IMR-90 (cell line): ENCODE measurements around the gene IL2RA. TPM values are rescaled to one million over a fixed set of nuclear protein-coding genes. Genes with fewer than 3 reads are reported as not detected.

Source experiments
- ATAC-seq: fragments of 200-7000 bp; cut with Tn5 transposase; 2 replicates; pipeline ENCODE4 v1.9.1; 2020; ENCODE audit warnings: low read depth, mild to moderate bottlenecking, moderate library complexity
- BruUV-seq: library from RNA; stranded (reverse); fragments of 400-500 nt; replicated peaks from 2 replicates; lab custom pipeline; 2021; lab: Mats Ljungman, UMichigan
- CTCF ChIA-PET: fragments of 300-600 bp; formaldehyde crosslinking; extraction: SDS; loops from one replicate; lab custom pipeline; 2021; ENCODE audit warnings: antibody characterized with exemption; lab: Yijun Ruan, JAX
- POLR2A ChIA-PET: fragments of 300-600 bp; sonication (Branson Sonifier 250); formaldehyde crosslinking; loops from one replicate; lab custom pipeline; 2022; ENCODE audit warnings: antibody characterized with exemption; ENCODE audit not compliant: unreplicated experiment; lab: Charles Lee
- DNase-seq: peaks from one replicate; pipeline ENCODE4 v3.0.0; 2013
- H2AFZ ChIP-seq: replicated peaks from 2 replicates; pipeline ENCODE3; 2013; ENCODE audit warnings: low read length, mild to moderate bottlenecking; ENCODE audit not compliant: poor library complexity
- H2AK5ac ChIP-seq: 2 replicates; pipeline ENCODE4 v1.6.1; 2013; ENCODE audit warnings: low read depth, low read length, inconsistent platforms
- H2AK9ac ChIP-seq: replicated peaks from 2 replicates; pipeline ENCODE3; 2013; ENCODE audit warnings: mild to moderate bottlenecking, low read depth, low read length, moderate library complexity; ENCODE audit not compliant: poor library complexity
- H2BK120ac ChIP-seq: 2 replicates; pipeline ENCODE4 v1.6.1; 2013; ENCODE audit warnings: low read depth, low read length, inconsistent platforms
- H2BK15ac ChIP-seq: 3 replicates; pipeline ENCODE4 v1.6.1; 2013; ENCODE audit warnings: low read depth, low read length, inconsistent platforms
- H2BK20ac ChIP-seq: 2 replicates; pipeline ENCODE4 v1.6.1; 2013; ENCODE audit warnings: low read depth, mild to moderate bottlenecking, inconsistent platforms, low read length, moderate library complexity
- H2BK5ac ChIP-seq: 2 replicates; pipeline ENCODE4 v1.6.1; 2013; ENCODE audit warnings: mild to moderate bottlenecking, low read depth, low read length, inconsistent platforms; ENCODE audit not compliant: poor library complexity, severe bottlenecking
- H3K14ac ChIP-seq: replicated peaks from 2 replicates; pipeline ENCODE4 v1.6.1; 2013; ENCODE audit warnings: low read depth, low read length, inconsistent platforms
- H3K18ac ChIP-seq: 2 replicates; pipeline ENCODE4 v1.6.1; 2013; ENCODE audit warnings: low read depth, low read length, control low read depth
- H3K23ac ChIP-seq: 2 replicates; pipeline ENCODE4 v1.6.1; 2013; ENCODE audit warnings: low read depth, low read length, inconsistent platforms
- H3K27ac ChIP-seq: 2 replicates; pipeline ENCODE4 v1.5.1; 2013; ENCODE audit warnings: mild to moderate bottlenecking, control low read depth, low read length; ENCODE audit not compliant: insufficient read depth
- H3K27me3 ChIP-seq: 2 replicates; pipeline ENCODE4 v1.6.1; 2013; ENCODE audit warnings: low read length; ENCODE audit not compliant: control insufficient read depth, insufficient read depth
- H3K36me3 ChIP-seq: 2 replicates; pipeline ENCODE4 v1.6.1; 2013; ENCODE audit warnings: low read length, mixed read lengths; ENCODE audit not compliant: control insufficient read depth, insufficient read depth
- H3K4ac ChIP-seq: 2 replicates; pipeline ENCODE4 v1.6.1; 2013; ENCODE audit warnings: low read depth, low read length, inconsistent platforms
- H3K4me1 ChIP-seq: 2 replicates; pipeline ENCODE4 v1.6.1; 2013; ENCODE audit warnings: low read length, mixed read lengths; ENCODE audit not compliant: control insufficient read depth, insufficient read depth
- H3K4me2 ChIP-seq: 2 replicates; pipeline ENCODE4 v1.6.1; 2013; ENCODE audit warnings: low read depth, mild to moderate bottlenecking, control low read depth, low read length, moderate library complexity
- H3K4me3 ChIP-seq: 2 replicates; pipeline ENCODE4 v1.5.1; 2013; ENCODE audit warnings: low read depth, mild to moderate bottlenecking, control low read depth, low read length, moderate library complexity; ENCODE audit not compliant: insufficient read depth
- H3K56ac ChIP-seq: 2 replicates; pipeline ENCODE4 v1.6.1; 2013; ENCODE audit warnings: low read length, inconsistent platforms; ENCODE audit not compliant: insufficient read depth; ENCODE audit errors: extremely low read depth
- H3K79me1 ChIP-seq, 2 experiments: 2 replicates each; pipeline ENCODE4 v1.6.1; 2013; ENCODE audit warnings: low read length in 2 of 2, inconsistent platforms in 1 of 2, low read depth in 1 of 2
- H3K9ac ChIP-seq: 2 replicates; pipeline ENCODE4 v1.6.1; 2013; ENCODE audit warnings: low read depth, low read length, control low read depth
- H3K9me1 ChIP-seq: 2 replicates; pipeline ENCODE4 v1.6.1; 2013; ENCODE audit warnings: low read length, inconsistent platforms; ENCODE audit not compliant: insufficient read depth
- H3K9me3 ChIP-seq: 2 replicates; pipeline ENCODE4 v1.6.1; 2013; ENCODE audit warnings: low read length; ENCODE audit not compliant: control insufficient read depth, insufficient read depth
- H4K20me1 ChIP-seq: 2 replicates; pipeline ENCODE4 v1.6.1; 2013; ENCODE audit warnings: low read length, inconsistent platforms; ENCODE audit not compliant: insufficient read depth
- H4K5ac ChIP-seq: 2 replicates; pipeline ENCODE4 v1.6.1; 2013; ENCODE audit warnings: mild to moderate bottlenecking, low read depth, low read length, control low read depth
- H4K8ac ChIP-seq, 2 experiments: 2 replicates each; pipeline ENCODE4 v1.6.1; 2013; ENCODE audit warnings: low read depth in 2 of 2, low read length in 2 of 2, control low read depth in 1 of 2, inconsistent platforms in 1 of 2
- H4K91ac ChIP-seq: 2 replicates; pipeline ENCODE4 v1.6.1; 2013; ENCODE audit warnings: low read depth, low read length, inconsistent platforms; ENCODE audit not compliant: insufficient read depth
- BHLHE40 ChIP-seq: fragments of 150-350 bp; IDR thresholded peaks from 2 replicates; pipeline ENCODE4 v1.6.1; 2016; ENCODE audit warnings: mild to moderate bottlenecking, low read depth, low read length
- CEBPB ChIP-seq: IDR thresholded peaks from 2 replicates; pipeline ENCODE4 v1.6.1; 2012; ENCODE audit warnings: low read depth, low read length, improper control_type of control experiment
- CHD1 ChIP-seq: IDR thresholded peaks from 2 replicates; pipeline ENCODE4 v1.6.1; 2012; ENCODE audit warnings: low read depth, low read length, improper control_type of control experiment
- FOS ChIP-seq: fragments of 150-350 bp; IDR thresholded peaks from 2 replicates; pipeline ENCODE4 v1.6.1; 2016; ENCODE audit warnings: low read depth, low read length
- MAFK ChIP-seq: IDR thresholded peaks from 2 replicates; pipeline ENCODE4 v1.6.1; 2012; ENCODE audit warnings: low read depth, low read length, improper control_type of control experiment
- MAZ ChIP-seq: IDR thresholded peaks from 2 replicates; pipeline ENCODE4 v1.6.1; 2012; ENCODE audit warnings: low read depth, mild to moderate bottlenecking, low read length, improper control_type of control experiment, moderate library complexity, borderline replicate concordance
- MXI1 ChIP-seq: IDR thresholded peaks from 2 replicates; pipeline ENCODE4 v1.6.1; 2012; ENCODE audit warnings: low read depth, mild to moderate bottlenecking, low read length, moderate library complexity, borderline replicate concordance
- NFE2L2 ChIP-seq: fragments of 150-350 bp; IDR thresholded peaks from 2 replicates; pipeline ENCODE4 v1.6.1; 2016; ENCODE audit warnings: low read depth, mild to moderate bottlenecking, low read length
- POLR2A ChIP-seq: IDR thresholded peaks from 2 replicates; pipeline ENCODE4 v1.6.1; 2012; ENCODE audit warnings: mild to moderate bottlenecking, low read depth, low read length
- RAD21 ChIP-seq: IDR thresholded peaks from 2 replicates; pipeline ENCODE4 v1.6.1; 2012; ENCODE audit warnings: low read length, improper control_type of control experiment
- RCOR1 ChIP-seq: IDR thresholded peaks from 2 replicates; pipeline ENCODE4 v1.6.1; 2012; ENCODE audit warnings: mild to moderate bottlenecking, low read length, improper control_type of control experiment; ENCODE audit not compliant: insufficient replicate concordance
- RFX5 ChIP-seq: IDR thresholded peaks from 2 replicates; pipeline ENCODE4 v1.8.0; 2012; ENCODE audit warnings: low read depth, mild to moderate bottlenecking, low read length, moderate library complexity
- SMC3 ChIP-seq: fragments of 150-350 bp; IDR thresholded peaks from 2 replicates; pipeline ENCODE4 v1.6.1; 2016; ENCODE audit warnings: low read depth, mild to moderate bottlenecking, antibody characterized with exemption, low read length, moderate library complexity
- WGBS, 2 experiments: methylation state at CpG; one replicate each; pipeline versions ENCODE4 v1.1.5 to v1.1.7; 2013; ENCODE audit warnings: missing lambda C conversion rate in 2 of 2; ENCODE audit not compliant: insufficient read length in 1 of 2; ENCODE audit errors: extremely low coverage in 2 of 2; 5-methylcytosine and 5-hydroxymethylcytosine counted together
- dilution Hi-C: fragments of 300-500 bp; cut with HindIII; formaldehyde crosslinking; loops from one replicate; pipeline ENCODE4 v1.14.3; 2018; ENCODE audit warnings: low sequenced_read_pairs; ENCODE audit not compliant: unreplicated experiment
- in situ Hi-C: fragments of 300-500 bp; cut with MboI; formaldehyde crosslinking; loops from 3 replicates; pipeline ENCODE4 v1.14.3; 2019; ENCODE audit warnings: low sequenced_read_pairs, inconsistent platforms, mixed read lengths
- intact Hi-C: fragments of 100-400 bp; cut with micrococcal nuclease; formaldehyde crosslinking; loops from 2 replicates; pipeline ENCODE4 v1.10.0; 2022
- polyA plus RNA-seq, 3 experiments: library from polyadenylated mRNA; depleted of rRNA; stranded (reverse); fragments of >200 nt; gene quantifications; 2 replicates each; pipeline ENCODE4 v1.2.3, GENCODE V29; 2012; ENCODE audit warnings: low replicate concordance in 1 of 3
- total RNA-seq: library from RNA; depleted of rRNA; stranded (reverse); fragments of >200 nt; gene quantifications from 2 replicates; pipeline ENCODE4 v1.2.3, GENCODE V29; 2012
- TF ChIP-seq, protein P1 (sequence below): fragments of 150-350 bp; IDR thresholded peaks from 2 replicates; pipeline ENCODE4 v1.6.1; 2017; ENCODE audit warnings: mild to moderate bottlenecking, antibody characterized with exemption, low read length, low read depth
- TF ChIP-seq, protein P2 (sequence below): conservative IDR thresholded peaks from 2 replicates; pipeline ENCODE4 v1.5.1; 2012; ENCODE audit warnings: mild to moderate bottlenecking, low read depth, low read length, improper control_type of control experiment
- TF ChIP-seq, protein P3 (sequence below): fragments of 150-350 bp; IDR thresholded peaks from 2 replicates; pipeline ENCODE4 v1.6.1; 2016; ENCODE audit warnings: low read depth, mild to moderate bottlenecking, low read length, moderate library complexity, borderline replicate concordance

Gene IL2RA
- total and polyA plus RNA-seq, 2 of the 4 experiments (the other 2 are of a cell fraction) = not detected

DNA sequence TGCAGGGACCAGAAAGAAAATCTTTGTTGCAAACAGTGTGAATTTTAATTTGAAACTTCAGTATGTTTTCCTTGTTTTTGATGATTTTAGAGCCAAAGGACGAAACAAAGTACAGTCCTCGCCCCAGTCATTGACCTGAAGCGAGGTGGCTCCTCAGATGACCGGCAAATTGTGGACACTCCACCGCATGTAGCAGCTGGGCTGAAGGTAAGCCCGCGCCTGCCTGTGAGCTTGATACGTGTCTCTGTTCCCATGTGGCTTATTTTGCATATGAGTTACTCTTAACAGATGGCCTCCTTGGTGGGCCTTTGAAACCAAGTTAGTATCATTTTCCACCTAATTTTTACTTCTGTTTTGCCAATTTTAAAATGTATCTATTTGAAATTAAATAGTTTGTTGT is 39.0 kb upstream of the IL2RA start:
- dilution Hi-C loops = no loop called here
- H3K4me1 ChIP-seq = no peaks in the 10 kb centered on the region
- ATAC-seq = no peak
- H2BK20ac ChIP-seq = no peak overlapping the region
- H3K9me3 ChIP-seq = no peaks in the 10 kb centered on the region
- H4K91ac ChIP-seq = no peak overlapping the region
- H2BK5ac ChIP-seq = no peak overlapping the region
- H3K27me3 ChIP-seq = no peaks in the 10 kb centered on the region
- ChIA-PET CTCF (interaction anchor here (0.6 kb wide), 1 partner anchor 51 kb away, joined by 3 read pairs; no protein-coding TSS in a partner anchor), POLR2A (no interaction called here)
- DNase-seq = no peak
- no peak overlapping the region for H3K14ac ChIP-seq
- TF ChIP-seq MAZ (no peak), RAD21 (no peak), FOS (no peak), RFX5 (no peak), MAFK (no peak), MXI1 (no peak), SMC3 (no peak), RCOR1 (no peak), NFE2L2 (no peak), CHD1 (no peak), BHLHE40 (no peak), POLR2A (no peak), CEBPB (no peak)
- TF ChIP-seq, protein P1, sequence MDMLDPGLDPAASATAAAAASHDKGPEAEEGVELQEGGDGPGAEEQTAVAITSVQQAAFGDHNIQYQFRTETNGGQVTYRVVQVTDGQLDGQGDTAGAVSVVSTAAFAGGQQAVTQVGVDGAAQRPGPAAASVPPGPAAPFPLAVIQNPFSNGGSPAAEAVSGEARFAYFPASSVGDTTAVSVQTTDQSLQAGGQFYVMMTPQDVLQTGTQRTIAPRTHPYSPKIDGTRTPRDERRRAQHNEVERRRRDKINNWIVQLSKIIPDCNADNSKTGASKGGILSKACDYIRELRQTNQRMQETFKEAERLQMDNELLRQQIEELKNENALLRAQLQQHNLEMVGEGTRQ = no peak
- TF ChIP-seq, protein P2, sequence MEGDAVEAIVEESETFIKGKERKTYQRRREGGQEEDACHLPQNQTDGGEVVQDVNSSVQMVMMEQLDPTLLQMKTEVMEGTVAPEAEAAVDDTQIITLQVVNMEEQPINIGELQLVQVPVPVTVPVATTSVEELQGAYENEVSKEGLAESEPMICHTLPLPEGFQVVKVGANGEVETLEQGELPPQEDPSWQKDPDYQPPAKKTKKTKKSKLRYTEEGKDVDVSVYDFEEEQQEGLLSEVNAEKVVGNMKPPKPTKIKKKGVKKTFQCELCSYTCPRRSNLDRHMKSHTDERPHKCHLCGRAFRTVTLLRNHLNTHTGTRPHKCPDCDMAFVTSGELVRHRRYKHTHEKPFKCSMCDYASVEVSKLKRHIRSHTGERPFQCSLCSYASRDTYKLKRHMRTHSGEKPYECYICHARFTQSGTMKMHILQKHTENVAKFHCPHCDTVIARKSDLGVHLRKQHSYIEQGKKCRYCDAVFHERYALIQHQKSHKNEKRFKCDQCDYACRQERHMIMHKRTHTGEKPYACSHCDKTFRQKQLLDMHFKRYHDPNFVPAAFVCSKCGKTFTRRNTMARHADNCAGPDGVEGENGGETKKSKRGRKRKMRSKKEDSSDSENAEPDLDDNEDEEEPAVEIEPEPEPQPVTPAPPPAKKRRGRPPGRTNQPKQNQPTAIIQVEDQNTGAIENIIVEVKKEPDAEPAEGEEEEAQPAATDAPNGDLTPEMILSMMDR = no peak
- TF ChIP-seq, protein P3, sequence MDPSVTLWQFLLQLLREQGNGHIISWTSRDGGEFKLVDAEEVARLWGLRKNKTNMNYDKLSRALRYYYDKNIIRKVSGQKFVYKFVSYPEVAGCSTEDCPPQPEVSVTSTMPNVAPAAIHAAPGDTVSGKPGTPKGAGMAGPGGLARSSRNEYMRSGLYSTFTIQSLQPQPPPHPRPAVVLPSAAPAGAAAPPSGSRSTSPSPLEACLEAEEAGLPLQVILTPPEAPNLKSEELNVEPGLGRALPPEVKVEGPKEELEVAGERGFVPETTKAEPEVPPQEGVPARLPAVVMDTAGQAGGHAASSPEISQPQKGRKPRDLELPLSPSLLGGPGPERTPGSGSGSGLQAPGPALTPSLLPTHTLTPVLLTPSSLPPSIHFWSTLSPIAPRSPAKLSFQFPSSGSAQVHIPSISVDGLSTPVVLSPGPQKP = no peak
- BruUV-seq = no TSS peak
- H2AK5ac ChIP-seq = no peak overlapping the region
- no peak overlapping the region for H2AFZ ChIP-seq
- H2AK9ac ChIP-seq = no peak overlapping the region
- H2BK120ac ChIP-seq = no peak overlapping the region
- H3K79me1 ChIP-seq = peaks cover 32 to 40% of the 10 kb centered on the region in 2 experiments
- H3K4ac ChIP-seq = no peak overlapping the region
- peaks cover 1% of the 10 kb centered on the region for H3K9me1 ChIP-seq
- WGBS, 2 experiments = 89% methylated on average over 4 of the region's 8 CpGs; no CpG with 5 or more reads in 1 of the 2 experiments
- H4K20me1 ChIP-seq = peaks cover 26% of the 10 kb centered on the region
- H3K36me3 ChIP-seq = peaks cover 20% of the 10 kb centered on the region
- H3K27ac ChIP-seq = no peak overlapping the region
- H2BK15ac ChIP-seq = no peak overlapping the region
- H3K4me2 ChIP-seq = no peak overlapping the region
- no peak overlapping the region for H3K9ac ChIP-seq
- no peak overlapping the region for H3K18ac ChIP-seq
- no peak overlapping the region for H3K4me3 ChIP-seq
- in situ Hi-C loops = no loop called here
- no peak overlapping the region for H4K5ac ChIP-seq
- H3K23ac ChIP-seq = no peak overlapping the region
- no peak overlapping the region for H4K8ac ChIP-seq
- intact Hi-C loops = no loop called here
- no peak overlapping the region for H3K56ac ChIP-seq
